ENCODE measurements around the gene NSRP1. TPM values are rescaled to one million over a fixed set of nuclear protein-coding genes. Genes with fewer than 3 reads are reported as not detected.

Gene NSRP1
- total and polyA plus RNA-seq, 4 donors, result 7.0 to 25.7 (median 9.9) TPM

DNA sequence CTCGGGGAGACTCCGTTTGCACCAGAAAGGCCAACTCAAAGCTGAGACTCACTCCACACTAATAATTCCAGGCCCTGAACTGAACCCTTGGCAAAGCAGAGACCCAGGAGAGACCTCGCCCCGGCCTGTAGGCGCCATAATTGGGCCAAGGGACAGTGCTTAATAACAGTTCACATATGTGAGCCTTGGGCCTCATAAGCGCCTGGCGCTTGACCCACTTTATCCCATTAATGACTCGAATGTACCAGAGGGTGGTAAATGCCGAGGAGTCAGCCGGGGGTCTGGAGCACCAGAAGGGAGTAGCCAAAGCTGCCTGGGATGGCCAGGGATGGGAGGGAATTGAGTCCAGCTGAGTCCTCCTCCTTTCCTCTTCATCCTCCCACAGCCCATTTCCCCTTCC is 94.3 kb downstream of the NSRP1 start:
- no peaks in the 10 kb centered on the region for H3K27me3 ChIP-seq (ENCODE audit: control insufficient read depth in 4 of 4, insufficient read depth in 4 of 4, low read length in 3 of 4)
- H3K4me3 ChIP-seq (ENCODE audit: low read depth in 1 of 3, low read length in 3 of 3), result no peak overlapping the region
- no peak overlapping the region for H3K27ac ChIP-seq (ENCODE audit: low read depth in 1 of 2, low read length in 2 of 2)
- TF ChIP-seq NR2F2 (IDR thresholded peaks at IDR 0.05) (no peak), JUND (IDR thresholded peaks at IDR 0.05) (no peak), HNF4A (conservative IDR thresholded peaks at IDR 0.05) (no peak), HNF4G (IDR thresholded peaks at IDR 0.05) (no peak)
- TF ChIP-seq, protein P1, sequence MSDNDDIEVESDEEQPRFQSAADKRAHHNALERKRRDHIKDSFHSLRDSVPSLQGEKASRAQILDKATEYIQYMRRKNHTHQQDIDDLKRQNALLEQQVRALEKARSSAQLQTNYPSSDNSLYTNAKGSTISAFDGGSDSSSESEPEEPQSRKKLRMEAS (IDR thresholded peaks at IDR 0.05), result no peak
- TF ChIP-seq, protein P2, sequence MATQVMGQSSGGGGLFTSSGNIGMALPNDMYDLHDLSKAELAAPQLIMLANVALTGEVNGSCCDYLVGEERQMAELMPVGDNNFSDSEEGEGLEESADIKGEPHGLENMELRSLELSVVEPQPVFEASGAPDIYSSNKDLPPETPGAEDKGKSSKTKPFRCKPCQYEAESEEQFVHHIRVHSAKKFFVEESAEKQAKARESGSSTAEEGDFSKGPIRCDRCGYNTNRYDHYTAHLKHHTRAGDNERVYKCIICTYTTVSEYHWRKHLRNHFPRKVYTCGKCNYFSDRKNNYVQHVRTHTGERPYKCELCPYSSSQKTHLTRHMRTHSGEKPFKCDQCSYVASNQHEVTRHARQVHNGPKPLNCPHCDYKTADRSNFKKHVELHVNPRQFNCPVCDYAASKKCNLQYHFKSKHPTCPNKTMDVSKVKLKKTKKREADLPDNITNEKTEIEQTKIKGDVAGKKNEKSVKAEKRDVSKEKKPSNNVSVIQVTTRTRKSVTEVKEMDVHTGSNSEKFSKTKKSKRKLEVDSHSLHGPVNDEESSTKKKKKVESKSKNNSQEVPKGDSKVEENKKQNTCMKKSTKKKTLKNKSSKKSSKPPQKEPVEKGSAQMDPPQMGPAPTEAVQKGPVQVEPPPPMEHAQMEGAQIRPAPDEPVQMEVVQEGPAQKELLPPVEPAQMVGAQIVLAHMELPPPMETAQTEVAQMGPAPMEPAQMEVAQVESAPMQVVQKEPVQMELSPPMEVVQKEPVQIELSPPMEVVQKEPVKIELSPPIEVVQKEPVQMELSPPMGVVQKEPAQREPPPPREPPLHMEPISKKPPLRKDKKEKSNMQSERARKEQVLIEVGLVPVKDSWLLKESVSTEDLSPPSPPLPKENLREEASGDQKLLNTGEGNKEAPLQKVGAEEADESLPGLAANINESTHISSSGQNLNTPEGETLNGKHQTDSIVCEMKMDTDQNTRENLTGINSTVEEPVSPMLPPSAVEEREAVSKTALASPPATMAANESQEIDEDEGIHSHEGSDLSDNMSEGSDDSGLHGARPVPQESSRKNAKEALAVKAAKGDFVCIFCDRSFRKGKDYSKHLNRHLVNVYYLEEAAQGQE (IDR thresholded peaks at IDR 0.05), result no peak
- 93% methylated on average over 10 of the region's 10 CpGs for WGBS
- H3K4me1 ChIP-seq (ENCODE audit: control insufficient read depth in 4 of 4, insufficient read depth in 4 of 4, low read length in 3 of 4), result no peaks in the 10 kb centered on the region
- H3K36me3 ChIP-seq (ENCODE audit: control insufficient read depth in 4 of 4, insufficient read depth in 3 of 4, low read depth in 1 of 4, low read length in 3 of 4), result no peaks in the 10 kb centered on the region
- no peak for DNase-seq (ENCODE audit: low spot score)
- H3K9me3 ChIP-seq (ENCODE audit: control insufficient read depth in 4 of 4, low read length in 3 of 4), result no peaks in the 10 kb centered on the region
- no peak overlapping the region for H3K9ac ChIP-seq (ENCODE audit: low read depth in 1 of 2, low read length in 2 of 2)

DNA sequence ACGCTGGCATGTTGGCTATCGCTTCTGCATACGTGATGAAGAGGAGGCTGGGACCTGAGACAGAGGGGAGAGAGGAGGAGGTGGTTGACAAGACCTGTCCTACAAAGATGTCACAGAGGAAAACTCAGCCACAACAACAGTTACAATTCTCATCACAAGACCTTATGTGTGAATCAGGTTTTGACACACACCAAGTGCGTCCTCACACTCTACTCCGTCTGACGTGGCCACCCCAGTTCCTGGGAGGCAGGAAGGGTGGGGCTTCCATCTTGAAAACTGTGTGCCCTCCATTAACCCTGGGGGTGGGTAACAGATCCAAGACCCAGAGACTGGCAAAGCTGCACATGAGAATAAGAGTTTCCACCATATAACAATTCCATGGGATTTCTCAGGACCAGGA is 94.8 kb downstream of the NSRP1 start:
- H3K4me3 ChIP-seq (ENCODE audit: low read depth in 1 of 3, low read length in 3 of 3), result no peak overlapping the region
- H3K9me3 ChIP-seq (ENCODE audit: control insufficient read depth in 4 of 4, low read length in 3 of 4), result no peaks in the 10 kb centered on the region
- no peaks in the 10 kb centered on the region for H3K36me3 ChIP-seq (ENCODE audit: control insufficient read depth in 4 of 4, insufficient read depth in 3 of 4, low read depth in 1 of 4, low read length in 3 of 4)
- WGBS, result 90% methylated on average over 6 of the region's 6 CpGs
- H3K27me3 ChIP-seq (ENCODE audit: control insufficient read depth in 4 of 4, insufficient read depth in 4 of 4, low read length in 3 of 4), result no peaks in the 10 kb centered on the region
- H3K27ac ChIP-seq (ENCODE audit: low read depth in 1 of 2, low read length in 2 of 2), result no peak overlapping the region
- DNase-seq (ENCODE audit: low spot score), result no peak
- no peaks in the 10 kb centered on the region for H3K4me1 ChIP-seq (ENCODE audit: control insufficient read depth in 4 of 4, insufficient read depth in 4 of 4, low read length in 3 of 4)
- H3K9ac ChIP-seq (ENCODE audit: low read depth in 1 of 2, low read length in 2 of 2), result no peak overlapping the region
- no peak for TF ChIP-seq GABPA (IDR thresholded peaks at IDR 0.05 in 1 of 2, conservative IDR thresholded peaks at IDR 0.05 in 1 of 2)
- TF ChIP-seq, protein P1 (IDR thresholded peaks at IDR 0.05), result no peak
- TF ChIP-seq FOXA2 (IDR thresholded peaks at IDR 0.05), result no peak
- no peak for TF ChIP-seq YY1 (IDR thresholded peaks at IDR 0.05)
- TF ChIP-seq, protein P3, sequence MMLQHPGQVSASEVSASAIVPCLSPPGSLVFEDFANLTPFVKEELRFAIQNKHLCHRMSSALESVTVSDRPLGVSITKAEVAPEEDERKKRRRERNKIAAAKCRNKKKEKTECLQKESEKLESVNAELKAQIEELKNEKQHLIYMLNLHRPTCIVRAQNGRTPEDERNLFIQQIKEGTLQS (IDR thresholded peaks at IDR 0.05), result no peak
- TF ChIP-seq HNF4A (conservative IDR thresholded peaks at IDR 0.05), result no peak
- no peak for TF ChIP-seq EGR1 (IDR thresholded peaks at IDR 0.05; ENCODE audit: low read depth in 2 of 2)
- no peak for TF ChIP-seq SP1 (IDR thresholded peaks at IDR 0.05)
- TF ChIP-seq HNF4G (IDR thresholded peaks at IDR 0.05), result no peak
- TF ChIP-seq, protein P2 (IDR thresholded peaks at IDR 0.05), result no peak
- TF ChIP-seq, protein P4, sequence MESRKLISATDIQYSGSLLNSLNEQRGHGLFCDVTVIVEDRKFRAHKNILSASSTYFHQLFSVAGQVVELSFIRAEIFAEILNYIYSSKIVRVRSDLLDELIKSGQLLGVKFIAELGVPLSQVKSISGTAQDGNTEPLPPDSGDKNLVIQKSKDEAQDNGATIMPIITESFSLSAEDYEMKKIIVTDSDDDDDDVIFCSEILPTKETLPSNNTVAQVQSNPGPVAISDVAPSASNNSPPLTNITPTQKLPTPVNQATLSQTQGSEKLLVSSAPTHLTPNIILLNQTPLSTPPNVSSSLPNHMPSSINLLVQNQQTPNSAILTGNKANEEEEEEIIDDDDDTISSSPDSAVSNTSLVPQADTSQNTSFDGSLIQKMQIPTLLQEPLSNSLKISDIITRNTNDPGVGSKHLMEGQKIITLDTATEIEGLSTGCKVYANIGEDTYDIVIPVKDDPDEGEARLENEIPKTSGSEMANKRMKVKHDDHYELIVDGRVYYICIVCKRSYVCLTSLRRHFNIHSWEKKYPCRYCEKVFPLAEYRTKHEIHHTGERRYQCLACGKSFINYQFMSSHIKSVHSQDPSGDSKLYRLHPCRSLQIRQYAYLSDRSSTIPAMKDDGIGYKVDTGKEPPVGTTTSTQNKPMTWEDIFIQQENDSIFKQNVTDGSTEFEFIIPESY (IDR thresholded peaks at IDR 0.05), result no peak
- TF ChIP-seq NR2F2 (IDR thresholded peaks at IDR 0.05), result no peak
